CD14-positive monocyte (primary cell): ENCODE measurements around the gene ATP8B2. TPM values are rescaled to one million over a fixed set of nuclear protein-coding genes. Genes with fewer than 3 reads are reported as not detected.
"Not testable (repeated sequence)": the region's sequence is repeated elsewhere in the genome, so short reads cannot be mapped to it uniquely, and the experiment has no call there.

ENCODE experiments used
- DNase-seq, 3 donors: peaks; one replicate each; pipeline ENCODE4 v3.0.0-alpha.2; 2011 to 2022
- H2AFZ ChIP-seq: 2 replicates; pipeline ENCODE4 v1.6.0; 2012; ENCODE audit warnings: mild to moderate bottlenecking, low read depth, low read length, inconsistent platforms; ENCODE audit not compliant: insufficient read depth, poor library complexity, severe bottlenecking
- H3K27ac ChIP-seq, 2 donors: 1 replicate in 1 of 2; 2 replicates in 1 of 2; pipeline ENCODE4 v1.5.1; 2012 to 2013; ENCODE audit warnings: low read length in 2 of 2, control low read depth in 1 of 2, inconsistent platforms in 1 of 2, low read depth in 1 of 2, mild to moderate bottlenecking in 1 of 2
- H3K27me3 ChIP-seq, 2 donors: one replicate each; pipeline versions ENCODE4 v1.6.0 to v1.6.1; 2011 to 2013; ENCODE audit warnings: low read length in 2 of 2; ENCODE audit not compliant: control insufficient read depth in 2 of 2, insufficient read depth in 2 of 2
- H3K36me3 ChIP-seq, 2 donors: replicated peaks in 1 of 2; 1 replicate in 1 of 2; 2 replicates in 1 of 2; pipeline versions ENCODE4 v1.5.1 to v1.6.1; 2012 to 2013; ENCODE audit warnings: low read length in 2 of 2, control low read depth in 1 of 2, inconsistent platforms in 1 of 2, mild to moderate bottlenecking in 1 of 2; ENCODE audit not compliant: insufficient read depth in 2 of 2, control insufficient read depth in 1 of 2
- H3K4me1 ChIP-seq, 2 donors: 1 replicate in 1 of 2; 2 replicates in 1 of 2; pipeline versions ENCODE4 v1.5.1 to v1.6.1; 2012 to 2013; ENCODE audit warnings: low read length in 2 of 2, control low read depth in 1 of 2, inconsistent platforms in 1 of 2, mild to moderate bottlenecking in 1 of 2, moderate library complexity in 1 of 2; ENCODE audit not compliant: insufficient read depth in 2 of 2, control insufficient read depth in 1 of 2
- H3K4me2 ChIP-seq: replicated peaks from 2 replicates; pipeline ENCODE3; 2012; ENCODE audit warnings: low read length, moderate library complexity, mild to moderate bottlenecking; ENCODE audit not compliant: poor library complexity, severe bottlenecking; ENCODE audit errors: extremely low read depth
- H3K4me3 ChIP-seq, 3 experiments: fragments of 200-600 bp in 1 of 3; sonication (generic) in 1 of 3; replicated peaks in 1 of 3; 1 replicate in 2 of 3; 2 replicates in 1 of 3; pipeline ENCODE4 v1.5.1; 2011 to 2013; ENCODE audit warnings: low read length in 3 of 3, mild to moderate bottlenecking in 3 of 3, control low read depth in 2 of 3, low read depth in 2 of 3, inconsistent platforms in 1 of 3, moderate library complexity in 1 of 3
- H3K79me2 ChIP-seq: 2 replicates; pipeline ENCODE4 v1.6.0; 2012; ENCODE audit warnings: mild to moderate bottlenecking, control low read depth, inconsistent platforms, low read length, moderate library complexity; ENCODE audit not compliant: insufficient read depth
- H3K9ac ChIP-seq: 2 replicates; pipeline ENCODE4 v1.6.0; 2017; ENCODE audit warnings: low read length, mild to moderate bottlenecking; ENCODE audit not compliant: insufficient read depth, poor library complexity, severe bottlenecking
- H3K9me3 ChIP-seq, 2 donors: replicated peaks in 1 of 2; 1 replicate in 1 of 2; 2 replicates in 1 of 2; pipeline versions ENCODE4 v1.5.1 to v1.6.1; 2012 to 2013; ENCODE audit warnings: low read length in 2 of 2, control low read depth in 1 of 2; ENCODE audit not compliant: control insufficient read depth in 1 of 2, insufficient read depth in 1 of 2
- H4K20me1 ChIP-seq: 2 replicates; pipeline ENCODE4 v1.6.0; 2012; ENCODE audit warnings: mild to moderate bottlenecking, low read length, control low read depth, moderate library complexity; ENCODE audit not compliant: insufficient read depth
- H3K27ac Mint-ChIP-seq, 7 donors: one replicate each; pipeline ENCODE4 v1.8.0; 2020; ENCODE audit warnings: mild to moderate bottlenecking in 7 of 7, mixed read lengths in 7 of 7, moderate library complexity in 6 of 7, inconsistent platforms in 2 of 7
- H3K27me3 Mint-ChIP-seq, 3 donors: one replicate each; pipeline ENCODE4 v1.8.0; 2021 to 2022; ENCODE audit warnings: low read depth in 3 of 3, mild to moderate bottlenecking in 3 of 3, mixed read lengths in 3 of 3, moderate library complexity in 3 of 3, inconsistent platforms in 1 of 3
- H3K36me3 Mint-ChIP-seq, 2 donors: one replicate each; pipeline ENCODE4 v1.8.0; 2020; ENCODE audit warnings: mixed read lengths in 2 of 2, inconsistent platforms in 1 of 2, mild to moderate bottlenecking in 1 of 2
- H3K4me1 Mint-ChIP-seq: one replicate; pipeline ENCODE4 v1.8.0; 2020; ENCODE audit warnings: mild to moderate bottlenecking, mixed read lengths
- H3K4me3 Mint-ChIP-seq, 2 donors: one replicate each; pipeline ENCODE4 v1.8.0; 2020; ENCODE audit warnings: mild to moderate bottlenecking in 2 of 2, mixed read lengths in 2 of 2, moderate library complexity in 1 of 2
- H3K9me3 Mint-ChIP-seq, 7 donors: one replicate each; pipeline ENCODE4 v1.8.0; 2020 to 2022; ENCODE audit warnings: mixed read lengths in 7 of 7, mild to moderate bottlenecking in 6 of 7, moderate library complexity in 6 of 7, inconsistent platforms in 2 of 7
- CTCF ChIP-seq: fragments of 200-600 bp; IDR thresholded peaks from one replicate; pipeline ENCODE4 v1.8.0; 2022; ENCODE audit warnings: antibody characterized with exemption, mild to moderate bottlenecking
- WGBS: methylation state at CpG from one replicate; pipeline ENCODE4 v1.1.5; 2013; ENCODE audit warnings: missing lambda C conversion rate; ENCODE audit not compliant: insufficient coverage; 5-methylcytosine and 5-hydroxymethylcytosine counted together
- intact Hi-C, 2 donors: fragments of 100-400 bp; cut with micrococcal nuclease; formaldehyde crosslinking; loops; one replicate each; pipeline versions ENCODE4 v1.15.0 to v1.15.1; 2023
- polyA plus RNA-seq, 3 donors: library from polyadenylated mRNA; depleted of rRNA in 1 of 3; unstranded in 2 of 3; stranded (reverse) in 1 of 3; fragments of 300-500 nt in 2 of 3; fragments of >200 nt in 1 of 3; fragmentation: Illumina TruSeq in 2 of 3; gene quantifications; 1 replicate in 2 of 3; 2 replicates in 1 of 3; pipeline ENCODE4 v1.2.3, GENCODE V29; 2012 to 2021

Gene ATP8B2
- polyA plus RNA-seq, 3 donors: 0.46 to 2.2 (median 0.98) TPM

DNA sequence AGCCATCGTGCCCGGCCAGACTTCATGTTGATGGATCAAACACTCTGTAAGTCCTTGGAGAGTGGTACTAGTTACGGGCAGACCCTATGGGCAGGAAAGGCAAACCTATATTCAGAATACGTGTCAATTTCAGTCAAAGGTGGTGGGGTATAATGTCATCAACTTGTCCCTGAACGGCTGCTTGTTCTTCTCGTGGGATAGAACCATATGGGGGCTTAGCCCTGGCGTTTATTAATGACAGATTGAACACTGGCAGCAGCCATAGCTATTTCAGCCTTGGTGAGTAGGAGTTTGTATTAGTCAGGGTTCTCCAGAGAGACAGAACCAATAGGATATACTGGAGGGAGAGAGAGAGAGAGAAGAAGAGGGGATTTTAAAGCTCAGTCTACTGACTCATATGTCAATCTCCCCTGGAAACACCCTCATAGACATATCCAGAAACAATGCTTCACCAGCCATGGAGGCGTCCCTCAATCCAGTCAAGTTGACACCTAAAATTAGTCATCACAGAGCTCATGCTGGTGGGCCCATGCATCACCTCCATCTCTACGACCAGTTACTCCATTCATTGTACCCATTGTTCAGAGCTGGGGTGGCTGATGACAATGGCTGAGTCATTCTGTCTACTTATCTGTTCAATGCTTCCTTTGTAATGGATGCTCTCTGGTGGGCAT, 20.5 kb upstream of the ATP8B2 start:
- Mint-ChIP-seq H3K27me3 (peaks cover 2 to 9% (median 3%) of the 10 kb centered on the region in 3 donors), H3K4me3 (no peak overlapping the region), H3K27ac (no peak overlapping the region), H3K4me1 (no peaks in the 10 kb centered on the region), H3K36me3 (no peaks in the 10 kb centered on the region), H3K9me3 (peaks cover 0 to 18% (median 6%) of the 10 kb centered on the region in 7 donors)
- DNase-seq: no peak
- H3K9ac ChIP-seq: no peak overlapping the region
- no peaks in the 10 kb centered on the region for H4K20me1 ChIP-seq
- intact Hi-C loops: loop anchor here in 1 of 2 donors (5.0 kb wide), 1 partner anchor 248 kb away; no protein-coding TSS in a partner anchor
- H3K36me3 ChIP-seq: no peaks in the 10 kb centered on the region
- no peaks in the 10 kb centered on the region for H3K4me1 ChIP-seq
- H3K9me3 ChIP-seq: peaks cover 0 to 3% of the 10 kb centered on the region in 2 donors
- H3K27me3 ChIP-seq: no peaks in the 10 kb centered on the region
- no peak overlapping the region for H3K4me3 ChIP-seq
- 98% methylated on average over 8 of the region's 9 CpGs for WGBS
- no peak overlapping the region for H3K4me2 ChIP-seq
- no peak overlapping the region for H3K27ac ChIP-seq
- H2AFZ ChIP-seq: no peak overlapping the region
- H3K79me2 ChIP-seq: no peaks in the 10 kb centered on the region
- TF ChIP-seq CTCF: no peak

DNA sequence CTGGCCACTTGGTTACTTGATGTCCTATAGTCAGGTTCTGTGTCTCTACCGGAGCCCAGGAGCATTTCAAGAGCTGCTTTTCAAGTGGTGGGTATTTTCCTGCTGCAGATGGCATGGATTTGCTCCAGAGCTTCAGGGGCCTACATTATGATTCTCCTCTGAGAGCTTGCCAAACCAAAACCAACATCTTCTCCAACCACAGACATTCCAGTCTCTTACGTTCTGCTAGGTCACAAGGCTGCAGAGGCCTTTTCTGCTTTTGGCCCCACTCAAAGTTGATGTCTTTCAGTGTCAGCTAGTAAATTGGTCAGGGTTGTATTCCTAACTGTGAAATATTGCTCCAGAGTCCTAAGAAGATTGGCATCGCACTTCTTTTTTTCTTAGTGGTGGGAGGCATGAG, 19.2 kb upstream of the ATP8B2 start:
- DNase-seq: no peak
- H3K27ac ChIP-seq: no peak overlapping the region

DNA sequence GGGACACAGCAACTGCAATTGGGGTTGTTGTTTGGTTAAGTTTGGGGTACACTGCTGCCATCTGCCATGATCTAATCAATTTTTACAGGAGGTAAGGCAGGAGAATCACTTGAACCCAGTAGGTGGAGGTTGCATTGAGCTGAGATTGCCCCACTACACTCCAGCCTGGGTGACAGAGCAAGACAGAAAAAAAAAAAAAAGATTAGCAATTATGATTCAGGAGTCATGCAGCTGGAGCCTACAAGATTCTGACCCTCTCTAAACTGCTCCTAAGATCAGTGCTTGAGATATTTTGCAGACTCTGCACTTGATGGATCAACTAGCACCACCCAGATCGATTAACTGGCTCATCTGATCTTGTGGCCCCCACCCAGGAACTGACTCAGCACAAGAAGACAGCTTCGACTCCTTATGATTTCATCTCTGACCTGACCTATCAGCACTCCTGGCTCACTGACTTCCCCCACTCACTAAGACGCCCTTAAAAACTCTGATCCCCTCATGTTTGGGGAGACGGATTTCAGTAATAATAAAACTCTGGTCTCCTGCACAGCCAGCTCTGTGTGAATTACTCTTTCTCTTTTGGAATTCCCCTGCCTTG, 17.6 kb upstream of the ATP8B2 start:
- not testable (repeated sequence) for H3K9me3 ChIP-seq, H2AFZ ChIP-seq, DNase-seq, H3K27me3 Mint-ChIP-seq, H3K27me3 ChIP-seq, H3K4me2 ChIP-seq, H4K20me1 ChIP-seq, H3K4me1 Mint-ChIP-seq, H3K9ac ChIP-seq, H3K4me3 ChIP-seq, H3K36me3 Mint-ChIP-seq, H3K4me1 ChIP-seq, H3K27ac ChIP-seq, H3K27ac Mint-ChIP-seq, H3K36me3 ChIP-seq, H3K4me3 Mint-ChIP-seq, H3K79me2 ChIP-seq
- 51% methylated on average over 2 of the region's 4 CpGs for WGBS
- peaks cover 0 to 13% (median 6%) of the 10 kb centered on the region in 7 donors for H3K9me3 Mint-ChIP-seq
- intact Hi-C loops: loop anchor here in 1 of 2 donors (5.0 kb wide), 1 partner anchor 250 kb away; no protein-coding TSS in a partner anchor

More for the DNA sequence above, 19.2 kb upstream of the ATP8B2 start:
- peaks cover 0 to 7% (median 2%) of the 10 kb centered on the region in 3 donors for H3K27me3 Mint-ChIP-seq
- no peaks in the 10 kb centered on the region for H3K36me3 Mint-ChIP-seq
- Histone ChIP-seq H3K4me3 (no peak overlapping the region), H3K9me3 (peaks cover 0 to 3% of the 10 kb centered on the region in 2 donors), H3K27me3 (no peaks in the 10 kb centered on the region), H3K79me2 (no peaks in the 10 kb centered on the region), H3K4me1 (no peaks in the 10 kb centered on the region), H4K20me1 (no peaks in the 10 kb centered on the region), H2AFZ (no peak overlapping the region), H3K9ac (no peak overlapping the region), H3K4me2 (no peak overlapping the region), H3K36me3 (no peaks in the 10 kb centered on the region)
- no peak overlapping the region for H3K4me3 Mint-ChIP-seq
- peaks cover 0 to 19% (median 6%) of the 10 kb centered on the region in 7 donors for H3K9me3 Mint-ChIP-seq
- intact Hi-C loops: loop anchor here in 1 of 2 donors (5.0 kb wide), 1 partner anchor 249 kb away; no protein-coding TSS in a partner anchor
- H3K4me1 Mint-ChIP-seq: no peaks in the 10 kb centered on the region
- no CpG with 5 or more reads among the region's 3 CpGs for WGBS
- no peak for TF ChIP-seq CTCF
- H3K27ac Mint-ChIP-seq: peak overlapping the region in 1 of 7 donors; percentile 64
